Activated T-cell treated with anti-CD3 and anti-CD28 coated beads for 24 hours (primary cell): ENCODE data around the gene FOXM1.

Experiments used
- DNase-seq: peaks from one replicate; pipeline ENCODE4 v3.0.0-alpha.2; 2020; ENCODE audit warnings: low read depth

The FOXM1 gene

GRCh38 chr12:2836574-2836973 is 40.4 kb downstream of the FOXM1 start:
- DNase-seq, result no peak

- no peak for DNase-seq
Observed at GRCh38 chr12:2835691-2836403, 41.1 kb downstream of the FOXM1 start.

- no peak for DNase-seq
Observed at GRCh38 chr12:2834581-2835491, 42.1 kb downstream of the FOXM1 start, which contains the start of gene NRIP2. Gene NRIP2 (minus strand): TSS chr12:2835035. CDS start chr12:2834983, 52 bp downstream.

GRCh38 chr12:2833810-2834209 is 43.2 kb downstream of the FOXM1 start:
- no peak for DNase-seq

- DNase-seq, result no peak
Observed at GRCh38 chr12:2833327-2833726, 43.6 kb downstream of the FOXM1 start.

- no peak for DNase-seq
Observed at GRCh38 chr12:2832550-2833127, 44.3 kb downstream of the FOXM1 start.

- DNase-seq, result no peak
Observed at GRCh38 chr12:2829275-2829674, 47.7 kb downstream of the FOXM1 start.

- no peak for DNase-seq
Observed at GRCh38 chr12:2826721-2827515, 50.1 kb downstream of the FOXM1 start.

GRCh38 chr12:2826036-2826435 is 50.9 kb downstream of the FOXM1 start:
- no peak for DNase-seq

- no peak for DNase-seq
Observed at GRCh38 chr12:2825132-2825531, 51.8 kb downstream of the FOXM1 start.

- DNase-seq, result no peak
Observed at GRCh38 chr12:2824541-2824940, 52.4 kb downstream of the FOXM1 start.

GRCh38 chr12:2823483-2823882 is 53.5 kb downstream of the FOXM1 start:
- no peak for DNase-seq

GRCh38 chr12:2820432-2820831 is 56.5 kb downstream of the FOXM1 start:
- DNase-seq, result no peak

GRCh38 chr12:2819810-2820209 is 57.2 kb downstream of the FOXM1 start:
- DNase-seq, result no peak

GRCh38 chr12:2813214-2814185 is 63.5 kb downstream of the FOXM1 start:
- DNase-seq, result peak; percentile 39

- DNase-seq, result peak; percentile 94
Observed at GRCh38 chr12:2812290-2813213, 64.4 kb downstream of the FOXM1 start, which contains the start of gene ITFG2. Gene ITFG2 (plus strand): TSS chr12:2812668. CDS start chr12:2812761, 93 bp downstream.

- DNase-seq, result no peak
Observed at GRCh38 chr12:2811801-2812200, 65.2 kb downstream of the FOXM1 start.
